ENCODE results near the gene FRMD3.

GRCh38 chr9:83219924-83220438 lies 318.2 kb downstream of the FRMD3 start:
- no peak for TF ChIP-seq CTCF (IDR thresholded peaks at IDR 0.05; ENCODE audit: extremely low read depth in 1 of 2, insufficient read depth in 1 of 2, low read depth in 1 of 2, low read length in 2 of 2)
- no peak for TF ChIP-seq POLR2A (IDR thresholded peaks at IDR 0.05; ENCODE audit: low read depth, low read length)
- TF ChIP-seq POLR2AphosphoS5 (IDR thresholded peaks at IDR 0.05; ENCODE audit: insufficient read depth, low read depth, low read length): no peak
- TF ChIP-seq MAX (IDR thresholded peaks at IDR 0.05; ENCODE audit: insufficient read depth, insufficient read length): no peak
- TF ChIP-seq EZH2 (IDR thresholded peaks at IDR 0.05; ENCODE audit: borderline replicate concordance, low read depth, low read length, severe bottlenecking): no peak
- TF ChIP-seq MYC (IDR thresholded peaks at IDR 0.05; ENCODE audit: low read depth, low read length): no peak

All from endothelial cell of umbilical vein (primary cell).